KMS-11 (cell line): ENCODE measurements around the gene ADCYAP1.

Source experiments
- H2AFZ ChIP-seq: fragments of 200-600 bp; sonication (generic); 2 replicates; pipeline ENCODE4 v1.6.1; 2016; ENCODE audit warnings: antibody characterized with exemption, mixed run types, low read depth
- H3K27ac ChIP-seq: fragments of 200-600 bp; sonication (generic); 2 replicates; pipeline ENCODE4 v1.6.1; 2016; ENCODE audit warnings: mild to moderate bottlenecking, mixed run types
- H3K27me3 ChIP-seq: fragments of 200-600 bp; sonication (generic); 2 replicates; pipeline ENCODE4 v1.6.1; 2017; ENCODE audit warnings: mild to moderate bottlenecking, low read depth, mixed run types, moderate library complexity; ENCODE audit not compliant: insufficient read depth
- H3K36me3 ChIP-seq: fragments of 200-600 bp; sonication (generic); 2 replicates; pipeline ENCODE4 v1.6.1; 2017; ENCODE audit warnings: mild to moderate bottlenecking, mixed run types; ENCODE audit not compliant: insufficient read depth
- H3K4me1 ChIP-seq: fragments of 200-600 bp; sonication (generic); 2 replicates; pipeline ENCODE4 v1.6.1; 2016; ENCODE audit warnings: mild to moderate bottlenecking, low read depth, mixed run types; ENCODE audit not compliant: poor library complexity, severe bottlenecking
- H3K4me2 ChIP-seq: fragments of 200-600 bp; sonication (generic); 2 replicates; pipeline ENCODE4 v1.7.0; 2016; ENCODE audit warnings: mild to moderate bottlenecking, mixed run types
- H3K4me3 ChIP-seq: fragments of 200-600 bp; sonication (generic); IDR thresholded peaks from 2 replicates; pipeline ENCODE4 v1.6.1; 2017; ENCODE audit warnings: low read depth, low read length, mixed read lengths; ENCODE audit not compliant: insufficient read depth
- H3K79me2 ChIP-seq: fragments of 200-600 bp; sonication (generic); 2 replicates; pipeline ENCODE4 v1.6.1; 2016; ENCODE audit warnings: low read depth, mixed run types; ENCODE audit not compliant: insufficient read depth
- H3K9ac ChIP-seq: fragments of 200-600 bp; sonication (generic); 2 replicates; pipeline ENCODE4 v1.6.1; 2016; ENCODE audit warnings: mild to moderate bottlenecking, mixed run types
- H4K20me1 ChIP-seq: fragments of 200-600 bp; sonication (generic); 2 replicates; pipeline ENCODE4 v1.6.1; 2016; ENCODE audit warnings: mild to moderate bottlenecking, mixed run types; ENCODE audit not compliant: insufficient read depth
- TF ChIP-seq, protein P1 (sequence below): fragments of 200-600 bp; sonication (generic); conservative IDR thresholded peaks from 2 replicates; pipeline ENCODE4 v1.6.1; 2017; ENCODE audit warnings: low read depth, mild to moderate bottlenecking, antibody characterized with exemption, low read length, moderate library complexity, mixed read lengths

The ADCYAP1 gene

GRCh38 chr18:957829-958228 is 53.2 kb downstream of the ADCYAP1 start:
- Histone ChIP-seq H3K9ac (no peak overlapping the region), H3K4me2 (no peak overlapping the region), H3K36me3 (no peaks in the 10 kb centered on the region), H2AFZ (no peak overlapping the region), H3K4me3 (no peak overlapping the region), H3K27me3 (no peaks in the 10 kb centered on the region), H3K79me2 (no peaks in the 10 kb centered on the region), H3K27ac (no peak overlapping the region), H3K4me1 (no peaks in the 10 kb centered on the region), H4K20me1 (no peaks in the 10 kb centered on the region)
- TF ChIP-seq, protein P1, sequence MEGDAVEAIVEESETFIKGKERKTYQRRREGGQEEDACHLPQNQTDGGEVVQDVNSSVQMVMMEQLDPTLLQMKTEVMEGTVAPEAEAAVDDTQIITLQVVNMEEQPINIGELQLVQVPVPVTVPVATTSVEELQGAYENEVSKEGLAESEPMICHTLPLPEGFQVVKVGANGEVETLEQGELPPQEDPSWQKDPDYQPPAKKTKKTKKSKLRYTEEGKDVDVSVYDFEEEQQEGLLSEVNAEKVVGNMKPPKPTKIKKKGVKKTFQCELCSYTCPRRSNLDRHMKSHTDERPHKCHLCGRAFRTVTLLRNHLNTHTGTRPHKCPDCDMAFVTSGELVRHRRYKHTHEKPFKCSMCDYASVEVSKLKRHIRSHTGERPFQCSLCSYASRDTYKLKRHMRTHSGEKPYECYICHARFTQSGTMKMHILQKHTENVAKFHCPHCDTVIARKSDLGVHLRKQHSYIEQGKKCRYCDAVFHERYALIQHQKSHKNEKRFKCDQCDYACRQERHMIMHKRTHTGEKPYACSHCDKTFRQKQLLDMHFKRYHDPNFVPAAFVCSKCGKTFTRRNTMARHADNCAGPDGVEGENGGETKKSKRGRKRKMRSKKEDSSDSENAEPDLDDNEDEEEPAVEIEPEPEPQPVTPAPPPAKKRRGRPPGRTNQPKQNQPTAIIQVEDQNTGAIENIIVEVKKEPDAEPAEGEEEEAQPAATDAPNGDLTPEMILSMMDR = no peak

DNA sequence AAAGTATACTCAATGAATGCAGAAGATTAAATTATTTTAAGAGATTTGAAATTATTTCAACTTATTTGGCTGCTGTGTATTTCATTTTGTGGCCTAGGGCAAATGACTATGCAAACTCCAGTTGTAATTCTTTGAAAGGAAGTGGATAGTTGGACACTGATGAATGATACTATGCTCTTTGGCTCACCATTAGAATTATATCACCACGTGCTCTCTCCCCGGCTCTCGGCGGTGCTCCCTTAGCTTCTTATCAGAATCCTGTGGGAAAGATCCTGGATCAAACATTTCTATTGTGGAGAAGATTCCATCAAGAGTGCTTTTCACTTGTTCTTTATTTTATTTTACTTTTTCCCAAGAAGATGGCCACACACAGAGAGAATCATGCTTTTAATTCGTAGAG is 55.2 kb downstream of the ADCYAP1 start:
- Histone ChIP-seq H3K9ac (no peak overlapping the region), H3K4me1 (no peaks in the 10 kb centered on the region), H3K27ac (no peak overlapping the region), H3K4me2 (no peak overlapping the region), H3K79me2 (no peaks in the 10 kb centered on the region), H3K36me3 (no peaks in the 10 kb centered on the region), H4K20me1 (no peaks in the 10 kb centered on the region), H3K27me3 (no peaks in the 10 kb centered on the region), H2AFZ (no peak overlapping the region), H3K4me3 (no peak overlapping the region)
- TF ChIP-seq, protein P1 = no peak
